LNCAP (cell line): ENCODE measurements around the gene C2orf72.

Experiments used
- CTCF ChIP-seq: fragments of 450-650 bp; IDR thresholded peaks from 2 replicates; pipeline ENCODE4 v1.5.1; 2017; ENCODE audit warnings: mild to moderate bottlenecking

C2orf72 gene

GRCh38 chr2:230998882-230999281, 38.4 kb upstream of the C2orf72 start:
- no peak for TF ChIP-seq CTCF

GRCh38 chr2:230999477-230999876, 37.8 kb upstream of the C2orf72 start:
- TF ChIP-seq CTCF: no peak

GRCh38 chr2:231000211-231000904, 37.0 kb upstream of the C2orf72 start:
- TF ChIP-seq CTCF: no peak

GRCh38 chr2:231001036-231001435, 36.3 kb upstream of the C2orf72 start:
- TF ChIP-seq CTCF: no peak

GRCh38 chr2:231001921-231002320, 35.4 kb upstream of the C2orf72 start:
- TF ChIP-seq CTCF: no peak

- no peak for TF ChIP-seq CTCF
Measured at GRCh38 chr2:231002641-231003040, 34.7 kb upstream of the C2orf72 start.

- TF ChIP-seq CTCF: no peak
Measured at GRCh38 chr2:231003186-231003585, 34.1 kb upstream of the C2orf72 start.
